T-cell (primary cell): Measurements from ENCODE around the gene SH3GL3. TPM values are rescaled to one million over a fixed set of nuclear protein-coding genes. Genes with fewer than 3 reads are reported as not detected.

Source experiments
- ATAC-seq, 4 experiments: fragments of 200-7000 bp in 3 of 4; fragments of 150-1000 bp in 1 of 4; cut with Tn5 transposase; replicated peaks in 1 of 4; 1 replicate in 3 of 4; 2 replicates in 1 of 4; pipeline ENCODE4 v1.10.0; 2021; ENCODE audit warnings: moderate library complexity in 3 of 4, mild to moderate bottlenecking in 2 of 4, moderate number of reproducible peaks in 1 of 4
- CTCF ChIA-PET, 2 donors: fragments of 300-600 bp; sonication (Branson Sonifier 250); formaldehyde crosslinking; loops; one replicate each; lab custom pipeline; 2022; ENCODE audit warnings: antibody characterized with exemption in 2 of 2; lab: Charles Lee
- POLR2A ChIA-PET, 2 donors: fragments of 300-600 bp; sonication (Branson Sonifier 250); formaldehyde crosslinking; loops; one replicate each; lab custom pipeline; 2022; ENCODE audit warnings: antibody characterized with exemption in 2 of 2; lab: Charles Lee
- DNase-seq, 35 experiments: peaks; one replicate each; pipeline versions ENCODE4 v3.0.0 to v3.0.0-alpha.2; 2013 to 2023
- H3K27ac ChIP-seq: one replicate; pipeline ENCODE4 v1.5.1; 2013; ENCODE audit warnings: low read length
- H3K27me3 ChIP-seq, 2 experiments: replicated peaks in 1 of 2; 1 replicate in 1 of 2; 2 replicates in 1 of 2; pipeline versions ENCODE4 v1.6.1 to v1.7.0; 2013; ENCODE audit warnings: low read length in 1 of 2, mixed read lengths in 1 of 2; ENCODE audit not compliant: control insufficient read depth in 2 of 2, insufficient read depth in 2 of 2; ENCODE audit errors: extremely low read depth in 1 of 2
- H3K36me3 ChIP-seq, 2 donors: 1 replicate in 1 of 2; 2 replicates in 1 of 2; pipeline versions ENCODE4 v1.6.1 to v1.7.0; 2013; ENCODE audit warnings: low read length in 1 of 2; ENCODE audit not compliant: control insufficient read depth in 2 of 2, insufficient read depth in 1 of 2; ENCODE audit errors: extremely low read depth in 1 of 2
- H3K4me1 ChIP-seq, 2 experiments: 1 replicate in 1 of 2; 2 replicates in 1 of 2; pipeline versions ENCODE4 v1.6.1 to v1.7.0; 2013; ENCODE audit warnings: low read length in 2 of 2, mixed read lengths in 1 of 2; ENCODE audit not compliant: insufficient read depth in 2 of 2, control insufficient read depth in 1 of 2; ENCODE audit errors: extremely low read depth in 1 of 2
- H3K4me3 ChIP-seq, 2 donors: 1 replicate in 1 of 2; 2 replicates in 1 of 2; pipeline versions ENCODE4 v1.5.1 to v1.7.0; 2013; ENCODE audit warnings: mild to moderate bottlenecking in 2 of 2, low read length in 1 of 2, moderate library complexity in 1 of 2; ENCODE audit not compliant: control insufficient read depth in 1 of 2; ENCODE audit errors: extremely low read depth in 1 of 2
- H3K9me3 ChIP-seq: 2 replicates; pipeline ENCODE4 v1.7.0; 2013
- H3K27ac Mint-ChIP-seq, 2 donors: one replicate each; pipeline ENCODE4 v1.8.0; 2020 to 2021; ENCODE audit warnings: mild to moderate bottlenecking in 2 of 2, mixed read lengths in 2 of 2
- H3K27me3 Mint-ChIP-seq, 2 donors: one replicate each; pipeline ENCODE4 v1.8.0; 2021 to 2022; ENCODE audit warnings: mixed read lengths in 2 of 2
- H3K36me3 Mint-ChIP-seq: one replicate; pipeline ENCODE4 v1.8.0; 2021; ENCODE audit warnings: mixed read lengths
- H3K4me1 Mint-ChIP-seq, 3 donors: one replicate each; pipeline ENCODE4 v1.8.0; 2020 to 2022; ENCODE audit warnings: mixed read lengths in 3 of 3, mild to moderate bottlenecking in 1 of 3
- H3K4me3 Mint-ChIP-seq, 3 donors: one replicate each; pipeline ENCODE4 v1.8.0; 2020 to 2022; ENCODE audit warnings: mild to moderate bottlenecking in 3 of 3, mixed read lengths in 3 of 3, moderate library complexity in 3 of 3
- H3K9me3 Mint-ChIP-seq, 3 donors: one replicate each; pipeline ENCODE4 v1.8.0; 2020 to 2022; ENCODE audit warnings: mixed read lengths in 3 of 3
- WGBS: methylation state at CpG from one replicate; pipeline ENCODE4 v1.1.5; 2013; ENCODE audit warnings: missing lambda C conversion rate; ENCODE audit not compliant: insufficient coverage; 5-methylcytosine and 5-hydroxymethylcytosine counted together
- total RNA-seq, 35 experiments: library from RNA in 6 of 35; stranded (reverse) in 6 of 35; fragments of 120-200 nt in 1 of 35; gene quantifications; one replicate each; pipeline versions ENCODE4 v1.2.1 to v1.2.4 and lab custom pipeline; 2013 to 2026

The SH3GL3 gene
- total RNA-seq, 5 donors from 2014 or later (not counting 1 experiment from before 2014, with no cell fraction given), result not detected

GRCh38 chr15:83546512-83546888 is 99.4 kb downstream of the SH3GL3 start:
- no peak for ATAC-seq
- POLR2A ChIA-PET, result no interaction called here
- Histone ChIP-seq H3K4me1 (no peaks in the 10 kb centered on the region), H3K9me3 (no peaks in the 10 kb centered on the region), H3K36me3 (no peaks in the 10 kb centered on the region), H3K4me3 (no peak overlapping the region), H3K27ac (no peak overlapping the region), H3K27me3 (no peaks in the 10 kb centered on the region)
- H3K36me3 Mint-ChIP-seq, result no peaks in the 10 kb centered on the region
- no peak overlapping the region for H3K27ac Mint-ChIP-seq
- no peak overlapping the region for H3K4me3 Mint-ChIP-seq
- CTCF ChIA-PET, result no interaction called here
- DNase-seq, result no peak
- no peaks in the 10 kb centered on the region for H3K4me1 Mint-ChIP-seq
- H3K9me3 Mint-ChIP-seq, result peaks cover 7 to 23% (median 7%) of the 10 kb centered on the region in 3 donors
- peaks cover 12 to 14% of the 10 kb centered on the region in 2 donors for H3K27me3 Mint-ChIP-seq

- WGBS, result 60% methylated on average over 1 of the region's 4 CpGs
- H3K36me3 ChIP-seq, result no peaks in the 10 kb centered on the region
- H3K27ac ChIP-seq, result no peak overlapping the region
- Mint-ChIP-seq H3K9me3 (peaks cover 5 to 23% (median 7%) of the 10 kb centered on the region in 3 donors), H3K27me3 (peaks cover 15% of the 10 kb centered on the region in 2 donors), H3K36me3 (no peaks in the 10 kb centered on the region), H3K4me3 (no peak overlapping the region), H3K27ac (no peak overlapping the region), H3K4me1 (no peaks in the 10 kb centered on the region)
- no peaks in the 10 kb centered on the region for H3K4me1 ChIP-seq
- no peak for ATAC-seq
- ChIA-PET POLR2A (no interaction called here), CTCF (no interaction called here)
- no peak for DNase-seq
- no peak overlapping the region for H3K4me3 ChIP-seq
- H3K27me3 ChIP-seq, result no peaks in the 10 kb centered on the region
- H3K9me3 ChIP-seq, result no peaks in the 10 kb centered on the region
Measured at GRCh38 chr15:83547168-83547567, 100.0 kb downstream of the SH3GL3 start.

DNA sequence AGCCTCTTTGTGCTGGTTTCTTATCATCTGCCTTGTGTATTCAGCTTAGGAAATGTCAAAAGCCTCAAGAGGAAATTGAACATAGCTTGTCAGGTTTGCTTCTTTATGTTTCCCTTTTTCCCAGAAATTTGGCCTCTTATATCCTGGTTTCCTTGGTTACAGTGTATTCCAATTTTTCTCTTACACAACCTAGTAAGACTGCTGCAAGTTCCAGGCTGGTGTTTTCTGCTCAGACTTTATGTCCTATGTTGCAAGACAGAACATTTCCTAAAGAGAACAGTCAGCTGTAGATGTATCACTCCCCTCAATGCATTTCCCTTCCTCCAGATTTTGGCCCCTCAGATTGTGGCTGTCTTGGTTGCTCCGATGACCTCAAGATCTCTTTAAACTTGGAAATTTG is 102.5 kb downstream of the SH3GL3 start:
- Histone ChIP-seq H3K4me1 (no peaks in the 10 kb centered on the region), H3K9me3 (no peaks in the 10 kb centered on the region), H3K27me3 (no peaks in the 10 kb centered on the region), H3K4me3 (no peak overlapping the region), H3K27ac (no peak overlapping the region), H3K36me3 (no peaks in the 10 kb centered on the region)
- DNase-seq, result no peak
- POLR2A ChIA-PET, result no interaction called here
- H3K36me3 Mint-ChIP-seq, result no peaks in the 10 kb centered on the region
- H3K4me3 Mint-ChIP-seq, result no peak overlapping the region
- peaks cover 9 to 17% of the 10 kb centered on the region in 2 donors for H3K27me3 Mint-ChIP-seq
- no peak for ATAC-seq
- no peak overlapping the region for H3K27ac Mint-ChIP-seq
- H3K9me3 Mint-ChIP-seq, result peaks cover 0 to 9% (median 7%) of the 10 kb centered on the region in 3 donors
- CTCF ChIA-PET, result no interaction called here
- WGBS, result no CpG with 5 or more reads among the region's 1 CpG
- H3K4me1 Mint-ChIP-seq, result no peaks in the 10 kb centered on the region

- DNase-seq, result no peak
- 100% methylated on average over 1 of the region's 5 CpGs for WGBS
- Histone ChIP-seq H3K9me3 (no peaks in the 10 kb centered on the region), H3K27me3 (no peaks in the 10 kb centered on the region), H3K36me3 (no peaks in the 10 kb centered on the region), H3K4me1 (no peaks in the 10 kb centered on the region), H3K4me3 (no peak overlapping the region), H3K27ac (no peak overlapping the region)
- Mint-ChIP-seq H3K27ac (no peak overlapping the region), H3K9me3 (no peaks in the 10 kb centered on the region), H3K27me3 (peaks cover 9 to 20% of the 10 kb centered on the region in 2 donors), H3K4me3 (no peak overlapping the region), H3K4me1 (no peaks in the 10 kb centered on the region), H3K36me3 (no peaks in the 10 kb centered on the region)
- no peak for ATAC-seq
- POLR2A ChIA-PET, result no interaction called here
- CTCF ChIA-PET, result no interaction called here
Measured at GRCh38 chr15:83554558-83554957, 107.4 kb downstream of the SH3GL3 start.

- ChIA-PET CTCF (no interaction called here), POLR2A (no interaction called here)
- ATAC-seq (no peak), DNase-seq (no peak)
- no peak overlapping the region for H3K27ac ChIP-seq
- H3K9me3 ChIP-seq, result no peaks in the 10 kb centered on the region
- Mint-ChIP-seq H3K27me3 (peaks cover 9 to 20% of the 10 kb centered on the region in 2 donors), H3K4me1 (no peaks in the 10 kb centered on the region), H3K4me3 (no peak overlapping the region), H3K36me3 (no peaks in the 10 kb centered on the region), H3K9me3 (no peaks in the 10 kb centered on the region), H3K27ac (no peak overlapping the region)
- WGBS, result no CpG with 5 or more reads among the region's 2 CpGs
- H3K36me3 ChIP-seq, result no peaks in the 10 kb centered on the region
- no peaks in the 10 kb centered on the region for H3K27me3 ChIP-seq
- no peak overlapping the region for H3K4me3 ChIP-seq
- no peaks in the 10 kb centered on the region for H3K4me1 ChIP-seq
Measured at GRCh38 chr15:83555383-83555782, 108.2 kb downstream of the SH3GL3 start.

DNA sequence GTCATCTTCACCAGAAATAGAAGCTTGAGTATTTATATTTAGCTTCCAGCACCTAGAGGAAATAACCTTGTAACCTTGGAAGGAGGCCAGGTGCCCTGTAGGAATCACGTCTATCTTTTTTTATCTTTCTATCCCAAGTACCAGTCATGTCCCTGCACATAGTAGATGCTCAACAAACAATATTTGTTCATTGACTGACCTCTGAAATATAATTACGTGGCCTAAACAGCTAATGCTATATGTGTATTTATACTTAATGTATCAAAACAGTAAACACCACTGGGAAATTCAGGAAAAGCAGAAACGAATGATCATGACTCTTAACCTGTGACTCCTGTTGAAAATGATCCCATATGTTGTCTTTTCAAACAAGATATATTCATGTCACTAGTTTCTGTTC is 108.9 kb downstream of the SH3GL3 start:
- Mint-ChIP-seq H3K9me3 (no peaks in the 10 kb centered on the region), H3K4me3 (no peak overlapping the region), H3K27me3 (peaks cover 9 to 18% of the 10 kb centered on the region in 2 donors), H3K4me1 (no peaks in the 10 kb centered on the region), H3K36me3 (no peaks in the 10 kb centered on the region), H3K27ac (no peak overlapping the region)
- ATAC-seq (no peak), DNase-seq (no peak)
- Histone ChIP-seq H3K27me3 (no peaks in the 10 kb centered on the region), H3K9me3 (no peaks in the 10 kb centered on the region), H3K4me3 (no peak overlapping the region), H3K36me3 (no peaks in the 10 kb centered on the region), H3K4me1 (no peaks in the 10 kb centered on the region), H3K27ac (no peak overlapping the region)
- ChIA-PET CTCF (no interaction called here), POLR2A (no interaction called here)
- no CpG with 5 or more reads among the region's 3 CpGs for WGBS

DNA sequence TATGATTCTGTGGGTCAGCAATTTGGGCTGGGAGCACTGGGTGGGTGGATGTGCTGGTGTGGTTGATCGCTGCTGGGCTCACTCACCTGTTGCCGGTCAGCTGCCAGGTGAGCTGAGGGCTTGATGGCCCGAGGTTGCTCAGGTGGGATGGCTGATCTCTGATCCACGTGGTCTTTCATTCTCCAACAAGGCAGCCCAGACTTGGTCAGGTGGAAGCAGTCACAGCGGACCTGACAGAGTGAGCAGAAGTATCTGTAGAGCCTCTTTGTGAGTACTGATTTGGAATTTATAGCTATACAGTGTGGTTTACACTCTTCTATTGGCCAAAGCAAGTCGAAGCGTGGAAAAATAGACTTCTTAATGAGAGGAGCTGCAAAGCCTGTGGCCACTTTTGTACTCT is 109.6 kb downstream of the SH3GL3 start:
- WGBS, result 88% methylated on average over 3 of the region's 7 CpGs
- Mint-ChIP-seq H3K9me3 (no peaks in the 10 kb centered on the region), H3K4me1 (no peaks in the 10 kb centered on the region), H3K36me3 (no peaks in the 10 kb centered on the region), H3K27me3 (peaks cover 5 to 12% of the 10 kb centered on the region in 2 donors), H3K4me3 (no peak overlapping the region), H3K27ac (no peak overlapping the region)
- DNase-seq, result no peak
- Histone ChIP-seq H3K27me3 (no peaks in the 10 kb centered on the region), H3K27ac (no peak overlapping the region), H3K9me3 (no peaks in the 10 kb centered on the region), H3K4me1 (no peaks in the 10 kb centered on the region), H3K36me3 (no peaks in the 10 kb centered on the region), H3K4me3 (no peak overlapping the region)
- ATAC-seq, result no peak
- ChIA-PET CTCF (no interaction called here), POLR2A (no interaction called here)
